ENCODE measurements around the gene SH2B3. TPM values are rescaled to one million over a fixed set of nuclear protein-coding genes. Genes with fewer than 3 reads are reported as not detected.

The SH2B3 gene
- total and polyA plus RNA-seq, 9 of the 15 experiments (the other 6 are each of a cell fraction or from before 2014, with no cell fraction given) = 10.8 to 75.3 (median 37.4) TPM

- TF ChIP-seq TCFL5 (CRISPR knock-in tag; conservative IDR thresholded peaks at IDR 0.05) (no peak), ZFPM2 (CRISPR knock-in tag; IDR thresholded peaks at IDR 0.05) (no peak), ZKSCAN8 (CRISPR knock-in tag; IDR thresholded peaks at IDR 0.05) (peak; percentile 100), ZNF41 (CRISPR knock-in tag; conservative IDR thresholded peaks at IDR 0.05) (no peak), CBFA2T2 (conservative IDR thresholded peaks at IDR 0.05) (peak; percentile 40; the same call in 1 of the 2 replicates), SFPQ (IDR thresholded peaks at IDR 0.05; ENCODE audit: low read depth, low read length) (no peak)
- TF ChIP-seq, protein P1, sequence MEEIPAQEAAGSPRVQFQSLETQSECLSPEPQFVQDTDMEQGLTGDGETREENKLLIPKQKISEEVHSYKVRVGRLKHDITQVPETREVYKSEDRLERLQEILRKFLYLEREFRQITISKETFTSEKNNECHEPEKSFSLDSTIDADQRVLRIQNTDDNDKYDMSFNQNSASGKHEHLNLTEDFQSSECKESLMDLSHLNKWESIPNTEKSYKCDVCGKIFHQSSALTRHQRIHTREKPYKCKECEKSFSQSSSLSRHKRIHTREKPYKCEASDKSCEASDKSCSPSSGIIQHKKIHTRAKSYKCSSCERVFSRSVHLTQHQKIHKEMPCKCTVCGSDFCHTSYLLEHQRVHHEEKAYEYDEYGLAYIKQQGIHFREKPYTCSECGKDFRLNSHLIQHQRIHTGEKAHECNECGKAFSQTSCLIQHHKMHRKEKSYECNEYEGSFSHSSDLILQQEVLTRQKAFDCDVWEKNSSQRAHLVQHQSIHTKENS (CRISPR knock-in tag; IDR thresholded peaks at IDR 0.05) = no peak
Observed at GRCh38 chr12:111413442-111414086, 7.8 kb downstream of the SH2B3 start (continued).
